Measurements from ENCODE around the gene TCP11L2. TPM values are rescaled to one million over a fixed set of nuclear protein-coding genes. Genes with fewer than 3 reads are reported as not detected.

TCP11L2 gene
- total RNA-seq = 93.7 TPM
- long read RNA-seq, partial matches to known transcripts = 0 of 9 reads
- long read RNA-seq, other reads (novel, unspliced or antisense) = 3 of 9 reads

- intact Hi-C loops (cut with DNase I) = loop anchor here (1.0 to 10.0 kb wide), 3 partner anchors 54 to 158 kb away; partner anchors contain the start of genes CKAP4 and POLR3B
- ATAC-seq = peak; percentile 86
- DNase-seq (ENCODE audit: missing footprints) = peak; percentile 96
Observed at GRCh38 chr12:106302401-106303201, at the start of gene TCP11L2. TCP11L2 (plus strand) TSS chr12:106302733; CDS start chr12:106311076, 8,343 bp downstream.

DNA sequence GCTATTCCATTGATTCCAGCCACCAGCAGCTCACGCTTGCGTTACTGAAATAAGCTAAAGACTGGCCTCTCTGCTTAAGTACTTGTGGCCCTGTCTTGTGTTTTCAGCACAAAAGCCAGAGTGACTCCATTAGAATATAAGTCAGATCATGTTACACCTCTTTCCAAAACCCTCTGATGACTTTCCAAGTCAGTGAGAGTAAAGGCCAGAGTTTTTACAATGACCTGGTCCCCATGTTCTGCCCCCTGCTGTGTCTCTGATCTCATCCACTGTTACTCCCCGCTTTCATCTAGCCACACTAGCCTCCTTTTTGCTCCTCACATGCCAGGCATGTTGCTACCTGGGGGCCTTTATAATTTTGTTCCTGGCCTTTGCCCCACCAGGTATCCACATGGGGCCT lies 47.8 kb upstream of the TCP11L2 start:
- no peak for ATAC-seq
- no peak for DNase-seq (ENCODE audit: missing footprints)
- intact Hi-C loops (cut with DNase I) = no loop called here

DNA sequence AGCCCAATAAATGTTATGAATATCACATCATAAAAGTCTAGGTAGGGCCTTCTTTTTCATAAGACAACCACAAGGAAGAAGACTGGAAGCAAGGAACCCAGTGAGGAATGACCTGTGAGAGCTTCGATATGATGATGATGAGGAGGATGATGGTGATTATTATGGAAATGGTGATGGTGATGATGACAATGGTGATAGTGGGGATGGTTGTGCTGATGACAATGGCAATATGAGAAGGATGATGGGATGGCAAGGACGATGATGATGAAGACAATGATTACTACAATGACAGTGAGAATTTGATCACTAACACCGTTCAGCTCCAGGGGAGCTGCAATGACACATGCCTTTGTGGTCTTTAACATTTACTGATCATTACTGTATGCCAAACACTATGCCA lies 47.0 kb upstream of the TCP11L2 start:
- DNase-seq (ENCODE audit: missing footprints) (no peak), ATAC-seq (no peak)
- intact Hi-C loops (cut with DNase I) = no loop called here

DNA sequence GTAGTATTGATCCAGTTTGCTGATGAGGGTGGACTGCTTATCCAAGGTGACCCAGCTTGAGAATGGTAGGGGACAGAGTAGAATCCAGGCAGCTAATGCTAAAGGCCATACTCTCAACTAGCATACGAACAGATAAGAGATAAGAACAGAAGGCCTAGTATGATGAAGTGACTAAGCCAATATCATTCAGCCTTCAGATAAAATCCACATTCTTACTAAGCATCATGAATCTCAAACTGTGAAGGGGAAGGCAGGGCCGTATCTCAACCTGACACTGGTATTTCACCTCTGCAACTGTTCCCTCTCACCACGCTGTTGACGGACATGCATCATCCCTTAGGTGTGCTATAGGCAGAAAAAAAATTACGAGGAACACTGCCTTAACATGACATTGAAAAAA lies 46.6 kb upstream of the TCP11L2 start:
- no peak for DNase-seq (ENCODE audit: missing footprints)
- intact Hi-C loops (cut with DNase I) = no loop called here
- ATAC-seq = no peak

DNA sequence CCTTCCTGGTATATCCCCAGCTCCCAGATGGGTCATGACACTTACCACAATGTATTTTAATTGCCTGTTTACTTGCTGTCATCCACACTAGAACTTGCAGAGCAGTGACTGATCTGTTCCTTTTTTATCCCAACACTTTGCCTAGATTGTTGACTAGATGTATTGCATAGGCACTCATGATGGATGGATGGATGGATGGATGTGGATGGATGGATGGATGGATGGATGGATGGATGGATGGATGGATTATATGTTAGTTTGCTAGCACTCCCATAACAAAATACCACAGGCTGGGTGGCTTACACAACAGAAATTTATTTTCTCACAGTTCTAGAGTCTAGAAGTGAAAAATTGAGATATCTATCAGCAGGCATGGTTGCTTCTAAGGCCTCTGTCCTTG lies 46.0 kb upstream of the TCP11L2 start:
- DNase-seq (ENCODE audit: missing footprints) (no peak), ATAC-seq (no peak)
- intact Hi-C loops (cut with DNase I) = no loop called here

DNA sequence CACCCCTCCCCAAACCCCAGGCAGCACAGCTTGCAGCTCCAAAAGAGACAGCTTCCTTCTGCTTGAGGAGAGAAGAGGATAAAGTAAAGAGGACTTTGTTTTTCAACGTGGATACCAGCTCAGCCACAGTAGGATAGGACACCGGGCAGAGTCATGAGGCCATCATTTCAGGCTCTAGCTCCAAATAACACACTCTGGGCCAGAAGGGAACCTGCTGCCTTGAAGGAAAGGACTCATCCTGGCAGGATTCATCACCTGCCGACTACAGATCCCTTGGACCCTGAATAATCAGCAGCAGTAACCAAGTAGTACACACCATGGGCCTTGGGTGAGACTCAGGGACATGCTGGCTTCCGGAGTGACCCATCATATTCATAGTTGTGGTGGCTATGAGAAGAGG lies 44.3 kb upstream of the TCP11L2 start:
- no peak for DNase-seq (ENCODE audit: missing footprints)
- ATAC-seq = no peak
- intact Hi-C loops (cut with DNase I) = no loop called here

DNA sequence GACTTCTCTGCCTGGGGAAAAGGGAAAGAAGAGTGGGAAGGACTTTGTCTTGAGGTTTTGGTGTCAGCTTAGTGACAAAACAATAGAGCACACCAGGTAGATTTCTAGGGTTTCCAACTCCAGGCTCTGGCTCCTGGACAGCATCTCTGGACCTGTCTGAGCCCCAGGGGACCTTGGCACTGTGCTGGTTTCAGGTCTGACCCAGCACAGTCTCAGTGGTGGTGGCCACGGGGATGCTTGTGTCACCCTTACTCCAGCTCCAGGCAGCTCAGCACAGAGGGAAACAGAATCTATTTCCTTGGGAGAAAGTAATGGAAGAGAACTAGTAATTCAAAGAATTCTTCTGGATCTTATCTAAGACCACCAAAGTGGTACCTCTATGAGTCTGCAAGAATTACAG lies 43.6 kb upstream of the TCP11L2 start:
- ATAC-seq = no peak
- intact Hi-C loops (cut with DNase I) = no loop called here
- no peak for DNase-seq (ENCODE audit: missing footprints)

DNA sequence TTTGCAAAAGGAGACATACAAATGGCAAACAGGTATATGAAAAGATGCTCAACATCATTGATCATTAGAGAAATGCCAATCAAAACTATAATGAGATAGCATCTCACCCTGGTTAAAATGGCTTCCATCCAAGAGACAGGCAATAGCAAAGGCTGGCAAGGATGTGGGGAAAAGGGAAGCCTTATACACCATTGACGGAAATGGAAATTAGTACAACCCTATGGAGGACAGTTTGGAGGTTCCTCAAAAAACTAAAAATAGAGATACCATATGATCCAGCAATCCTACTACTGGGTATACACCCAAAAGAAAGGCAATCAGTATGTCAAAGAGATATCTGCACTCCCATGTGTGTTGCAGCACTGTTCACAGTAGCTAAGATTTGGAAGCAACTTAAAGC lies 37.4 kb upstream of the TCP11L2 start:
- DNase-seq (ENCODE audit: missing footprints) (no peak), ATAC-seq (no peak)
- intact Hi-C loops (cut with DNase I) = no loop called here

GRCh38 chr12:106267535-106267934 lies 35.0 kb upstream of the TCP11L2 start:
- ATAC-seq (no peak), DNase-seq (ENCODE audit: missing footprints) (no peak)
- intact Hi-C loops (cut with DNase I) = no loop called here

DNA sequence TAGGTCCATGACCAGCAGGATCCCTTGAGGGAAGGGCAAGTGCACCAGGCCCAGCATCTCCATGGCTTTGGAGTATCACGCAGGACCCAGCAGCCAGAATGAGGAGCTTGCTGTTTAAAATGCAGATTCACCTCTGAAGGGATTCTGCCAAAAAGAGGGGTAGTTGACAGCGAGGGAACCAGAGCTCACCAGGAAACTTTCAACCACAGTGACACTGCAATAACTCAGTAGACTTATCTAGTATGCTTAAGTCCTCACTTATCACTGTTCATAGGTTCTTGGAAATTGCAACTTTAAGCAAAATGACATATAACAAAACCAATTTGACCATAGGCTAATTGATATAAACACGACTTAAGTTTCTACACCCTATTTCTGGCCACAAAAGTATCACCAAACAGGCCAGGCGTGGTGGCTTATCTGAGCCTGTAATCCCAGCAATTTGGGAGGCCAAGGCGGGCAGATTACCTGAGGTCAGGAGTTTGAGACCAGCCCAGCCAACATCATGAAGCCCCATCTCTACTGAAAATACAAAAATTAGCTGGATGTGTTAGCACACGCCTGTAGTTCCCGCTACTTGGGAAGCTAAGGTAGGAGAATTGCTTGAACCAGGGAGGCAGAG lies 33.3 kb upstream of the TCP11L2 start:
- intact Hi-C loops (cut with DNase I) = no loop called here
- DNase-seq (ENCODE audit: missing footprints) = no peak
- no peak for ATAC-seq

- no peak for ATAC-seq
- DNase-seq (ENCODE audit: missing footprints) = no peak
- intact Hi-C loops (cut with DNase I) = loop anchor here (2.0 kb wide), 1 partner anchor 23 kb away; the partner anchor contains the start of gene CKAP4
Observed at GRCh38 chr12:106271575-106272505, 30.7 kb upstream of the TCP11L2 start.

DNA sequence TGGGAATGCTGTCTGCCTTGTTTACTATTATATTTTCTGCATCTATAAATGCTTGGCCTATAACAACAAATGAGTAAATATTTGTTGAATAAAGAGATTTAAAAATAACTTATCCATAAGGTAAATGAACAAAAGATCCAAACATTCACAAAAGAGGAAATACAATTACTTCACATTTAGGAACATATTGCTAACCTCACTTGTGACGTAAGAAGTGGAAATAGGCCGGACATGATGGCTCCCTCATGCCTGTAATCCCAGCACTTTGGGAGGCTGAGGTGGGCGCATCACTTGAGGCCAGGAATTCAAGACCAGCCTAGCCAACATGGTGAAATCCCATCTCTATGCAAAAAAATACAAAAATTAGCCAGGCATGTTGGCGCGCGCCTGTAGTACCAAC lies 29.0 kb upstream of the TCP11L2 start:
- intact Hi-C loops (cut with DNase I) = loop anchor here (2.0 kb wide), 1 partner anchor 25 kb away; the partner anchor contains the start of gene CKAP4
- ATAC-seq (no peak), DNase-seq (ENCODE audit: missing footprints) (no peak)

GRCh38 chr12:106274012-106274411 lies 28.5 kb upstream of the TCP11L2 start:
- intact Hi-C loops (cut with DNase I) = no loop called here
- DNase-seq (ENCODE audit: missing footprints) = no peak
- no peak for ATAC-seq

DNA sequence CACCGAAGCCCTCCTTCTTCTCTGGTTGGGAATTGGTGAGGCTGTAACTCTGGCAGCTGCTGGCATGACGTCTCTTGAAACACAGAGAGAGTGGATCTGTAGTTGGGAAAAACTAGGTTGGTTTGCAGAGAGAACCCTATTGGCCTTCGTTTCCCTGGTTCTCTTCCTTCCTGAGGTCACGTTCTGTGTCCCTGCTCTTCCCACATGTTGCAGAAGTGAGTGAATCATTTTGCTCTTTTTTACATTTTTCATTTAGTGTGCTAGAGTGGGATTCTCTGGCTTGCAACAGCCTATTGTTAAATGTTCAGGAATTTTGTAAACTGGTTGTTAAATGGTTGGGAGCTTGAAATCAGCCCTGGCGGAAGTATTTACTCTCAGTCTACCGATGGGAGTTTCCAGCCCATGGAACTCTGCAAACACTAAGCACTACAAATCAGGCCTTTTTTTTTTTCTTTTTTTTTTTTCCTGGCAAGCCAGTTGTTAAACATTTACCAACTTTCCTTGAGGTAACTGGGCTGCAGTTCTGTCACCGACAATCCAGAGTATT lies 27.9 kb upstream of the TCP11L2 start:
- intact Hi-C loops (cut with DNase I) = no loop called here
- no peak for DNase-seq (ENCODE audit: missing footprints)

GRCh38 chr12:106275458-106275857 lies 27.1 kb upstream of the TCP11L2 start:
- DNase-seq (ENCODE audit: missing footprints) = no peak
- ATAC-seq = no peak
- intact Hi-C loops (cut with DNase I) = no loop called here

More for the DNA sequence above, 27.9 kb upstream of the TCP11L2 start:
- ATAC-seq = no peak

- intact Hi-C loops (cut with DNase I) = no loop called here
- DNase-seq (ENCODE audit: missing footprints) = no peak
- no peak for ATAC-seq
Observed at GRCh38 chr12:106276032-106276740, 26.3 kb upstream of the TCP11L2 start.

- intact Hi-C loops (cut with DNase I) = no loop called here
- DNase-seq (ENCODE audit: missing footprints) (no peak), ATAC-seq (no peak)
Observed at GRCh38 chr12:106280106-106280505, 22.4 kb upstream of the TCP11L2 start.

- ATAC-seq (peak; percentile 38), DNase-seq (ENCODE audit: missing footprints) (no peak)
- intact Hi-C loops (cut with DNase I) = no loop called here
Observed at GRCh38 chr12:106281056-106281782, 21.3 kb upstream of the TCP11L2 start.

Data from Right ventricle myocardium inferior (tissue), 1 donor.